ENCODE data around the gene POMT2.

The POMT2 gene

DNA sequence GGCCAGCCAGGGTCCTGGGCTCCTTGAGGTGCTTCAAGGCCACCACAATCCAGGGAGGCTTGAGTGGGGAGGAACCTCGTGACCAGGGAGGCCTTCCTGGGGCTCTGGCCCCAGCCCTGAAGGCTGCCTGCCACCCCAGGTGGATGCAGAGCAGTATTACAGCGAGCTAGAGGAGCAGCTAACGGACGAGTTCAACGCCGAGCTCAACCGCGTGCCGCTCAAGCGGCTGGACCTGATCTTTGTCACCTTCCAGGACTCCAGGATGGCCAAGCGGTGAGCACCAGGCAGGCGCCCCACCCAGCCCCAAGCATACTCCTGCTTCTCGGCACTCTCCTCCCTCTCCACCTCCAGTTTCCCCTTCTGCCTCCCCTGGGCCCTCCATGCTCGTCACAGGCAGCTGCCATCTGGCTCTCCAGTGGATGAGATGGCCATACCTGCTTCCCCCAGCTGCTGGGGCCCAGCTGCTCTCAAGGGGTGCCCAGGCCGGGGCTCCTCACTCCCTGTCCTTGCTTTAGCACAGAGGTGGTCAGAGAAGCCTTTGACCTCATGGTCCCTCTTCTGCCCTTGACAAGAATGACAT lies 80.3 kb downstream of the POMT2 start:
- no peak for DNase-seq (ENCODE audit: low spot score)

DNA sequence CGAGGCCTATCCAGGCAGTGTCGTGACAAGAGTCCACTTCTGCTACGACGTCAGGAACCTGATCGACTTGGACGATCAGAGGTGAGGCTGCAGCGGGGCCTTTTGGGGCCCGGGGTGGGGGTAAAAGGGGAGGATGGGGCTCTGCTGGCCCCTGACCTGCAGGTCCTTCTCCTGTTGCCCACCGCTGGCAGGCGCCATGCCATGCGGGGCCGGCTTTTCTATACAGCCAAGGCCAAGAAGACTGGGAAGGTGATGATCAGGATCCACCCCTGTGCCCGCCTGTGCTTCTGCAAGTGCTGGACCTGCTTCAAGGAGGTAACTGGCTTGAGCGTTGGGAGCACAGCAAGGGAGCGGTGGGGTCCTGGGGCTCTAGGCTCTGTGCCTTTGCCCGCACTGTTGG lies 81.3 kb downstream of the POMT2 start:
- no peak for DNase-seq (ENCODE audit: low spot score)

- DNase-seq (ENCODE audit: low spot score): no peak
Observed at GRCh38 chr14:77238996-77239395, 81.7 kb downstream of the POMT2 start.

DNA sequence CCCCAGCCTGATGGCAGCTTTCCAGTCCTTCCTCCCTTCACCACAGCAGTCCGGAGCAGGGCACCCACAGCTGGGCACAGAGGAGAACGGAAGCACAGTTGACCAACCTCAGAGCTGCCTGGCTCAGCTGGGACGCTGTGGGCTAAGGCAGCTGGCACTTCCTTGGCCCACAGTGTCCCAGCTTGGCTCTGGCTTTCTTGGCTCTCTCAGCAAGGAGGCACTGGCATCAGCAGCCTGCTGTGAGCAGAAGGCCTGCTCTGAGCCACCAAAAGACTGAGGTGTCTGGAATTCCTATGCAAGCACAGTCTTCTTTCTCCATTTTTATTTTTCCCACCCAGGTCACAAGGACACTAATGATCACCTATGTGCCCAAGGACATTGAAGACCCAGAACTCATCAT lies 82.3 kb downstream of the POMT2 start:
- DNase-seq (ENCODE audit: low spot score): no peak

DNA sequence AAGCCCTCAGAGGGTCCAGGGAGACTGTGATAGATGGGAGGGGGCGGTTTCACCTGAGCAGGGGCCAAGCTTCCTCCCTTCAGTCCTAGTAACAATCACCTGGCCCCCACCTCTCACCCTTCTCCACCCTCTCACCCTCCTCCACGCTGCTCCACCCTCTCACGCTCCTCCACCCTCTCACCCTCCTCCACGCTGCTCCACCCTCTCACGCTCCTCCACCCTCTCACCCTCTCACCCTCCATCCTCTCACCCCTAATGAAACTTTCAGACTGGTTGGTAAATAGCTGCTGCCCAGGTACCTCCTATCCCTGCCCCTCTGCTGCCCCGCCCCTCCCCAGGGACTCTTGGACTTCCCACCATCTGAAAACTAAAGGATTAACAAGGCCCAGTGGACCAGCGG lies 83.9 kb downstream of the POMT2 start:
- no peak for DNase-seq (ENCODE audit: low spot score)

GRCh38 chr14:77231721-77232120 lies 89.0 kb downstream of the POMT2 start:
- DNase-seq (ENCODE audit: low spot score): no peak

GRCh38 chr14:77230914-77231313 lies 89.8 kb downstream of the POMT2 start:
- no peak for DNase-seq (ENCODE audit: low spot score)

GRCh38 chr14:77228056-77228455 lies 92.6 kb downstream of the POMT2 start:
- no peak for DNase-seq (ENCODE audit: low spot score)

DNA sequence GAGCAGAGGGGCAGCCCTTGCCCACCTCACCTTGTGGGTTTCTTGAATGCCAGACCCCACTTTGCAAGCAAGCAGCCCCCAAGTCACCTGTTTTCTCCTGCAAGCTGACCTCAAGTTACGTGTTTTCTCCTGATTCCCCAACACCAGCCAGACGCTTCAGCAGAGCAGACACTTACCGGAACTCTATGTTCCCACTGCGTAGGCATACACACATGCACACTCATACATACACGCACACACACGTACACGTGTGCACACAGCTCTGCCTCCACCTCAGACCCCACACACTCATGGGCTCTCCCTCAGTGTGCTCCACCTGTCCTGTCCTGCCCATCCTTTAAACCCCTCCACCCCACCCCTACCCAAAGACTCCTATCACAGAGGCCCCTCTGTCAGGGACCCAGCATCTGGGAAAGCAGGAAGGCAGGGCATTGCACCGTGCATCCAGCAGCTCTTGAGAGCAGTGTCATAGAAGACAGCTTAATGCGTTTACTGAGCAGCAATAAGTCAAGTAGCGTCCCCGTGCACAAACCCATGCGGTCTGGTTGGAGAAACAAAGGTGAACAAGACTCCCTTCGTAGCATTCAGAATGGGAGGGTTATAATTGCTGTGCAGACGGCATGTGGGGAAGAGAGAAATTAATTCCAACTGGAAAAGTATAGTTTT lies 94.7 kb downstream of the POMT2 start:
- DNase-seq (ENCODE audit: low spot score): no peak

DNA sequence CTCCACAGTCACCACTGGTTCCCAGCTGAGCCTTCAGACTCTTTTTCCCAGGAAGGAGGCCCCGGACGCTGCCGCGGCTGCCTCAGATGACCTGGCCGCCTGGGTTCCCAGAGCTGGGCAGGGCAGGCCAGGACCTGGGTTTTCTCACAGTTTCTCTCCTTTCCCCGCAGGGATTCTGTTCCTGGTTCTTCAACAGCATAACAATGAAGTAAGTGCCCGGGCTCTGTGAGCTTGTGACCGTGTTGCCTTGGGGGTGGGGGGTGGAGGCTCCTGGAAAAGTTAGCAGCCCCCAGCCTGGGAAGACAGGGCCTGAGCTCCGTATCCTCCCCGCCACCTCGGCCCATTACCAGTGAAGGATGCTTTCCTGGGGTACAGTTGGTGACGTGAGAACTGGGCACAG lies 95.4 kb downstream of the POMT2 start:
- no peak for DNase-seq (ENCODE audit: low spot score)

All from kidney tubule cell (primary cell).